C4-2B (cell line): ENCODE results near the gene EWSR1.

Experiments
- H3K27ac ChIP-seq: fragments of 450-650 bp; 2 replicates; pipeline ENCODE4 v1.5.1; 2017
- ZFX ChIP-seq: fragments of 450-650 bp; IDR thresholded peaks from 2 replicates; pipeline ENCODE4 v1.6.1; 2017
- TF ChIP-seq, protein P1 (sequence below): fragments of 450-650 bp; conservative IDR thresholded peaks from 2 replicates; pipeline ENCODE4 v1.5.1; 2017; ENCODE audit warnings: mild to moderate bottlenecking

Gene EWSR1

DNA sequence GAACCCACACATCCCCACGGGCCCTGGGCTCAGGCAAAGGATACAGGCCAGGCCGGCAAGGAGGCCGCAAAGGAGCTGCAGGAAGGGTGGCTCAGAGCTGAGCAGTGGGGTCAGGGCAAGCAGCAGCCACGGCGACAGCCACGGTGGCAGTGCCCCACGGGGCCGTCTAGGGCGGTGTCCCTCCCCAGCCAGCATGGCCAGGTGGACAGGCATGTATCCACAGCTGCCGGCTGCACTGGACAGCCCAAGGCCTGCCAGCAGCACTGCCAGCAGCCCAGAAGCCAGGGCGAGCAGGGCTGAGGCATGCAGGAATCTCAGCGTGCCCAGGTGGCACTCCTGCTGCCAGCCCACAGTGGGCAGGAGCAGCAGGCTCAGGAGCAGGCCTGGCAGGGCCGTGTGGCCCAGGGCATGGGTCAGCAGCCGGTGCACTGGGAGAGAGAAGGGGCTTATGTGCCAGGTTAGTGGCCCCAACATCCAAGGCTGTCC lies 4.2 kb upstream of the EWSR1 start:
- no peak for TF ChIP-seq ZFX
- TF ChIP-seq, protein P1, sequence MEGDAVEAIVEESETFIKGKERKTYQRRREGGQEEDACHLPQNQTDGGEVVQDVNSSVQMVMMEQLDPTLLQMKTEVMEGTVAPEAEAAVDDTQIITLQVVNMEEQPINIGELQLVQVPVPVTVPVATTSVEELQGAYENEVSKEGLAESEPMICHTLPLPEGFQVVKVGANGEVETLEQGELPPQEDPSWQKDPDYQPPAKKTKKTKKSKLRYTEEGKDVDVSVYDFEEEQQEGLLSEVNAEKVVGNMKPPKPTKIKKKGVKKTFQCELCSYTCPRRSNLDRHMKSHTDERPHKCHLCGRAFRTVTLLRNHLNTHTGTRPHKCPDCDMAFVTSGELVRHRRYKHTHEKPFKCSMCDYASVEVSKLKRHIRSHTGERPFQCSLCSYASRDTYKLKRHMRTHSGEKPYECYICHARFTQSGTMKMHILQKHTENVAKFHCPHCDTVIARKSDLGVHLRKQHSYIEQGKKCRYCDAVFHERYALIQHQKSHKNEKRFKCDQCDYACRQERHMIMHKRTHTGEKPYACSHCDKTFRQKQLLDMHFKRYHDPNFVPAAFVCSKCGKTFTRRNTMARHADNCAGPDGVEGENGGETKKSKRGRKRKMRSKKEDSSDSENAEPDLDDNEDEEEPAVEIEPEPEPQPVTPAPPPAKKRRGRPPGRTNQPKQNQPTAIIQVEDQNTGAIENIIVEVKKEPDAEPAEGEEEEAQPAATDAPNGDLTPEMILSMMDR: no peak

DNA sequence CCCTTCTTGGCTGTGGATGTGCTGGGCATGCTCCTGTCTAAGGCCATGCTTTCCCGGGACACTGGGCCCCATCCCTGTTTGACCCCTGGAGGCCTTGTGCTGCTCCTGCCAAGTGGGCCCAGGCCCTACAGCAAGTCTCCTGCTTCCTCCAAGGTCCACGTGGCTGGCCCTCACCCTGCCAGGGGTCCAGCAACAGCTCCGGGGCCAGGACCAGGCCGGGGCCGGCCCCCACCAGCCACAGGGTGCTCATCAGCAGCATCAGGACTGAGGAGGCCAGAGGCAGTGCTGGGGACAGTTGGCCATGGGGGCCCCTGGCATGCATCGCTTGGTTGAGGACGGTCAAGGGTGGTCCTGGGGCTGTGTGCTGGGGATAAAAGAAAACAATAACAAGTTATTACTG lies 2.8 kb upstream of the EWSR1 start:
- no peak overlapping the region; the same call in 1 of the 2 replicates for H3K27ac ChIP-seq
- no peak for TF ChIP-seq ZFX
- TF ChIP-seq, protein P1: no peak

More for the DNA sequence above, 4.2 kb upstream of the EWSR1 start:
- no peak overlapping the region for H3K27ac ChIP-seq

DNA sequence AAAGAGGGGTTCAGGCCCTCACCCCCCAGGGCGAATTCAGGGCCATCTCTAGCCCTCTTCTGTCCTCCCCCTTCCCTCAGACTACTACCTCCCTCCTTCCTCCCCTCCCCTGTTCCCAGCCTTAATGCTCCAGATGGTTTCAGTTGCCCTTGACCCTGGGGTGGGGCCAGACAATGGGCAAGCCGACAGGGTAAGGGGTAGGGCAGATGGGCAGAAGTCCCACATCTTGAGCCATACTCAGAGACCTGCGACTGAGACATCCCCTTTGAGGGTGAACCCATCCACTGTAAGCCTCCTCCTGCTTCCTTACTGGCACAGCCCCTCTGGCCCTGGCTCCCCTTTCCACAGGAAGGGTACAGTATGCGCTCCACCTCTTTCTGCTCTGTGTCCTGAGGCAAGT lies 2.1 kb upstream of the EWSR1 start:
- TF ChIP-seq, protein P1: no peak
- no peak for TF ChIP-seq ZFX
- H3K27ac ChIP-seq: peak overlapping the region; percentile 100; the same call in 1 of the 2 replicates

DNA sequence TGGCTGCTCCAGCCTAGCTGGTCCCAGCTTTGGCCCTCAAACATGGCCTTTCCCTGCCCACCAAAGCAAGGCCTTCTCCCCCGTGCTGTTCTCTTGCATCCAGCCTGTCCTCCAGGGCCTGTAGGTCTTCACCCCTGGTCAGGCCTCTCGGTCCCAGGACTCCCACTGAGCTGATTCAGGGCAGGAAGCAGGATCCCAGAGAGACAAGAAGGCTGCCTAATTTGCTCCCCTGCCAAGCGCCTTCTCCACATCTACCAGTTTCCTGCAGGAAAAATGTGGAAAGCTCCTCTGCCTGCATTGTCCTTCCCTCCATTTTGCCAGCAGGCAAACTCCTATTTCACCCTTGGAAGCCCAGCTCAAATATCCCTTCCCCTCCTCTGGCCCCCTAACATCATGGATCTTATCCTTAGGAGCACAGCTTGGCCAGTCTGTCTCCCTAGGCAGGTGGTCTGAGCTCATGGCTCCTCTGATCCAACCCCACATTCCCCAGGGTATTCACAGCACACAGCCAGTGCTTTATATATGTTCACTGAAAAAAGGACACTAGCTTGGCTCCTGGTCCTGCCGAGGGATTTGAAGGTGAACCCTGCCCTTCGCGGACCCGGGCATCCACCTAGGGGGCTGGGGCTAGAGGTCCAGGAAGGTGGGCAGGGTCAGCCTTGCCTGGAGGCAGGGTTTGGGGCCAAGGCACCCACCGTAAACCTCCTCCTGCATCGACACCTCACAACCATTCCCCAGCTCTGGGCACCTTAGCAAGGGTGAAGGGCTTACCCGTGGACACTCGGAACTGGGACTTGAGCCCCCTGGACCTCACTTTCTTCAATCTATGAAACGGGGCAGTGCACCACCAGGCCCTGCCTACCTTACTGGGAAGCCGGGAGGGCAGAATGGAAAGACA lies 1.3 kb upstream of the EWSR1 start:
- H3K27ac ChIP-seq: peak overlapping the region; percentile 100
- TF ChIP-seq ZFX: no peak
- TF ChIP-seq, protein P1: no peak

DNA sequence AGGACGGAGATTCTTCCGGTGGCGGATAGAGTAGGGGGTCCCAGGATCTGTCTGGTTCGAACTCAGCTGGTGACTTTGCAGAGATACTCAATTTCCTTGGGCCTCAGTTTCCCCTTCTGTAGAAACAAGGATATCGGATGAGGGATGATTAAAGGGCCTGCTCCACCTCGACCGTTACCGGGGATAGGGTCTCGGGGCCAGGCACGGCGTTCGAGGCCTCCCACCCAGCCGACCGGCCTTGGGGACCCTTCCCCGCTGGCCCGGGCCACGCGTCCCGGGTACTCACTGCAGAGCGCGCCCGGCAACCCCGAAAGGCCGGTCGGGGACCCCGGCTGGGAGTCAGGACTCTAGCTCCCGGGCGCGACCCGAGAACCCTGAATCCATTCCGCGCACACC lies 608 bp upstream of the EWSR1 start:
- peak overlapping the region; percentile 100 for H3K27ac ChIP-seq

DNA sequence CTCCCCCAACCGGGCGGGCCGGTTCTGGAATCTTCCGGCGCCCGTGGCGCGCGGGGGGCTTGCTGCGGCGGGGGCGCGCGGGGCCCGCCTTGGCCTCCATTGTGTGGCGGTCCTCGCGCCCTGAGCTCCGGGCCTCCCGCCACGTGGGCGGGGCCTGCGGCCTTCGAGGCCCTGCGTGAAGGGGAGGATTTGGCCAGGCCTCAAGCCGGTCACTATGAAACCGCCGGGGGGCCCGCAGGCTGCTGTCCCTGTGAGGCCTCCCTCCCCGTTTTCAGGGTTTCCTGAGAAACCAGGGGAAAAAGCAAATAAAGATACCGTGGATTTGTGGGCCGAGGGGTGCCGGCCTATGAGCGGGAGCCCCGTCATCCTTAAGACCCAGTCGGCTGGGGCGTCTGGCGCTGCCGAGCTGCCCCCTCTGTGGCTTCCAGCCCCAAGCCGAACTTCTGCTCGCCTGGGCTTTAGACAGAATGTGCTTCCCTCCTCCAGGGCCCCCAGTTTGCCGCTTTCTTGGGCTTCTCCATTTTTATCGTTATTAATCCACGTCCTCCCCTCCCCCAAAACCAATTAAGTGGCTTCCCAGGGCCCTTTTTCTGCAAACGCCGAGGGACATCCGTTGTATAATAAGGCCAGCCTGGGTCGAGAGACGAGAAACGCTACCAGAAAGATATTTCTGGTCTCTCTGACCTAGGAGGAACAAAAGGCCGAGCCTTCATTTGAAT lies 602 bp downstream of the EWSR1 start:
- H3K27ac ChIP-seq: peak overlapping the region; percentile 100
- TF ChIP-seq, protein P1: no peak
- TF ChIP-seq ZFX: peak; percentile 90

More for the DNA sequence above, 608 bp upstream of the EWSR1 start:
- TF ChIP-seq, protein P1: no peak
- TF ChIP-seq ZFX: peak; percentile 80; the same call in 1 of the 2 replicates

DNA sequence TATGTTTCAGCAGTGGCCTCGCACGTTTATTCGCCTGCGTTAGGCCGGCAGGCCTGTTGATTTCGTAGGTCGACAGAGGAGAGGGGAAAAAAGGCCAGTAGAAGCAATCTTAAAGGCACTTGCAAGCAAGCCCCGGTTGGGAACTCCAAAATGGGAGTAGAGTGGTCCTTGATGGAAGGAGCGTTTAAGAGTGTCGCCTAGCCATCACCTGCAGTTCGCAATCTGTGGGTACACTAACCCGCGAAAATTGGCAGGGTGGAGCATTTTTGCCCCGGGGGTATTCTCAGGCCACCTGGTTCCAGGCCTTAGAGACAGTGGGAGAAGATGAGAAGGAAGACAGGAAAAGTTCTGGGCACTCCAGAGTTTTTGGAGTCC lies 1.1 kb downstream of the EWSR1 start:
- peak overlapping the region; percentile 100 for H3K27ac ChIP-seq
- no peak for TF ChIP-seq ZFX
- TF ChIP-seq, protein P1: no peak
